Measurements from ENCODE around the gene RNF152.
"Not testable (repeated sequence)": the region's sequence is repeated elsewhere in the genome, so short reads cannot be mapped to it uniquely, and the experiment has no call there.

RNF152 gene

DNA sequence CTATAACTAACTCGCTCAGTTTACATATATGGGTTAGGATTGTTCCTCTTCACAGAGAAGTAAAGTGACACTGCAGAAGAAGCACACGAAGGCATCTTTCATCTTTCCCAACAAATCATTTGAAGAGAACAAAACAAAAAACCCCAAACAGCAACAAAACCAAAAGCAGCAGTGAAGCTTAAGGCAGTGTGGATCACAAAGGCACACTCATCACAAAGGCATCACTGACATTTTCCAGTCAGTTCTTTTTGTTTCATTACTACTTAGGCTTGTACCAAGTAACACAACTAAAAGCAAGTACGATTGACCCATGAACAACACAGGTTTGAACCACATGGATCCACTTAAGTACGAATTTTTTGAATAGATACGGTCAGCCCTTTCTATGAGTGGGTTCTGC, 75.7 kb downstream of the RNF152 start:
- DNase-seq (ENCODE audit: low read depth): peak; percentile 67

DNA sequence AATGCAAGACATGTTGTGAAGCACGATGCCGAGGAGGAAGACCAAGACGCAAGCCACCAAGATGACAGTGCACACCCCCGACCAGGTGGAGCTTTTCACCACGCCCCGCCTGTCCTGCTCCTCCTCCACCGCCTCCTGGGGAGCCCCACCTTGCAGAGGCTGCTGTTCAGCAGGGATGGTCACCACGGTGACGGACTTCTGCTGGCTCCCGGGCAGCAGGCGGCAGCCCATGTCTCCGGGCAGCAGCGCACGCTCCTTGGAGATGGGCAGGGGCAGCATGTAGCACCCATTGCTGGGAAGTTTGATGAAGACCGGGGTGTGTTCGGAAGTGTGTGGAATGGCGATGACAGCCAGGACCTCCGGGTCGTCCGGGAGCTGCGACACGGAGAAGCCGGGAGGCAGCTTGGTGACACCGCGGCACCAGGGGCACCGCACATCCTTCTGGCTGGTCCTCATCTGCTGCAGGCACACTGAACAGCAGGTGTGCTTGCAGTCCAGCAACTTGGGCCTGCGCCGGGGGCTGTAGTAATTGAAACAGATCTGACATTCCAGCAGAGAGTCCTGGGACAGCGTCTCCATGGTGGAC, 76.8 kb downstream of the RNF152 start:
- DNase-seq (ENCODE audit: low read depth): no peak

DNA sequence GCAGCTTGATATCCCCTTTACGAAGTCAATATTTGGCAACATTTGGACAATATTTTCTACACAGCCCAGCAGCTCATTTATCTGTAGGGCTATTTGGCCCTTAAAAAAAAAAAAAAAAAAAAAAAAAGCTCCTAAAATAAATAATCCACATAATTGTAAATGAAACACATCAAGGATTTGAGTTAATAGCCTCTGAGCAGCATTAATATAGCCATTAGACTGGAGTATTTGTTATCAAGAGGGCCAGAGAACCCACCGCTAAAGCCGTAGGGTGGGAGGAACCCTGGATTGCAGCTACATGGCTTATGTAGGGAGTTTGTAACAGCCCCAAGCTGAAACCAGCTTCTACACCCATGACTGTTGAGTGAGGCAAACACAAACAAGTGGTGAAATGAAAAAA, 84.5 kb downstream of the RNF152 start:
- no peak for DNase-seq (ENCODE audit: low read depth)

DNA sequence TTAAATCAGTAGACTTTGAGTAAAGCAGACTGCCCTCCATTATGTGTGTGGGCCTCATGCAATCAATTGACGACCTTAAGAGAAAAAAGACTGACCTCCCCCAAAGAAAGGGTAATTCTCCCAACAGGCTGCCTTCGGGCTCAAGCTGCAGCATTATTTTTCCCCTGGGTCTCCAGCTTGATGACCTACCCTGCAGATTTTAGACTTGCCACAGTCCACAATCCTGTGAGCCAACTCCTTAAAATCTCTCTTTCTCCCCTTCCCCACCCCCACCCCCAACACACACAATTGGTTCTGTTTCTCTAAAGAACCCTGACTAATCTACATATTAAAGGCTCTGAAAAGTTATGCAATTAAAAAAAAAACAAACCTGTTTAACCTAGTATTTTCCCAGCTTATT, 89.4 kb downstream of the RNF152 start:
- DNase-seq (ENCODE audit: low read depth): no peak

DNA sequence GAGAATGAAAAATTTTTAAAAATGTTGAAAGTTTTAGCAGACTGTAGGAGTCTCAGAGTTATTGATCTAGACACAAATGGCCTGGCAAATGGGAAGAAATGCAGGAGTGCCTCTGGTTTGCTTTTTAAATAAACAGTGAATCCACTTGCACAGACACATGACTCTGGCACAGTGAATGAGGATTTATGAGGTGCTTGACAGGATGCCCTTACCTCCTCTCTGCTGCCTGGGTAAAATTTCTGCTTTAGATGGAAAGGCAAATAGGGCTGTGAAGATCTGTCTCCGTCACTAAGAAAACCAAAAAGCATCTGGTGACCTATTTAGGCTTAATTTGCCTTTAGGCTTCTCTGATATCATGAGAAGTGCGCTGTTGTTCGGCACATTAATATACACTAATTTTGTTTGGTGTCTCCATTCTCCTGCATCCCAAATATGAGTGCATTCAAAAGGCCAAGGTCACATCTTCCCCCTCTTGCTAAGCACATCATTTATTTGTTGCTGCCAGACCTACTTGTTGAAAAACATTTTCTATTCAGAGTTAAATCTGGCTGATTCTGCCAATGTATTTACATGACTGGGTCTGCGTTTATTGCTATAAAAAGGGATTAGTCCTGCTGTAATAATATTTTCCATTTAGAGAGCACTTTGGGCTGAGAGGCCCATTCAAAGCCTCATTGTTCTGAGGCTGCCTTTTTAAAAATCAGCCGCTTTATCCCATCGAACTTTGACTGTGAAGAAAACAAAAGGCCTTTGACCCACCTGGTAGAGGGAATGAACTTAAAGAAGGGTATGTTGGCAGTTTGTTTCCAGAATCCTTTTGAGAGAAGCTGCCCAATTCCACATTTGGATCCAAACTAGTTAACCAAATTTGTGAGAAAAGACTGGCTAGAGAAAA, 94.9 kb downstream of the RNF152 start:
- DNase-seq (ENCODE audit: low read depth): no peak

DNA sequence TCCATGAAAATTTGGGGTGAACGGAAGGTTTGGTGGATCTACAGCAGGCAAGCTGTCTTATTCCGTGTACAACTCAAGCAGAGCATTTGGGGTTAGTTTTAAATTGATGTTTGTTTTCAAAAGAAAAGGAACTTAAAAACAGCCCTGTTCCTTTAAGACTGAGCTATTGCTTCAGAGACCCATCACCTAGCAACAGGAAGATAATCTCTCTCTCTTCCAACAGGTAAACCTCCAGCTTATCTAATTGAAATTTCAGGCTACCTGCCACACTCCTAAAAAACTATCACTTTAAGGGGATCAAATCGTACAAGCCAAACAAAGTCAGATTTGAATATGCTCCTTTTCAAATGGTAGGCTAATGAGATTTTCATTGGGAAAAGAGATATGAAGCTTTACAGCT, 101.8 kb downstream of the RNF152 start:
- no peak for DNase-seq (ENCODE audit: low read depth)

DNA sequence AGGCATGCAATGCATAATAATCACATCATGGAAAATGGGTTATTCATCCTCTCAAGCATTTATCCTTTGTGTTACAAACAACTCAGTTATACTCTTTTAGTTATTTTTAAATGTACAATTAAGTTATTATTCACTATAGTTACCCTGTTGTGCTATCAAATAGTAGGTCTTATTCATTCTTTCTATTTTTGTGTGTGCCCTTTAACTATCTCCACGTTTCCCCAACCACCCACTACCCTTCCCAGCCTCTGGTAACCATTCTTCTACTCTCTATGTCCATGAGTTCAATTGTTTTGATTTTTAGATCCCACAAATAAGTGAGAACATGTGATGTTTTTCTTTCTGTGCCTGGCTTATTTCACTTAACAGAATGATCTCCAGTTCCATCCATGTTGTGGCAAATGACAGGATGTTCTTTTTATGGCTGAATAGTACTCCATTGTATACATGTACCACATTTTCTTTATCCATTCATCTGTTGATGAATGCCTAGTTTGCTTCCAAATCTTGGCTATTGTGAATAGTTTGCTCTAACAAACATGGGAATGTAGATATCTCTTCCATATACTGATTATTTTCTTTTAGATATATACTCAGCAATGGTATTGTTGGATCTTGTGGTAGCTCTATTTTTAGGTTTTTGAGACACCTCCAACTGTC, 105.7 kb downstream of the RNF152 start:
- DNase-seq (ENCODE audit: low read depth): not testable (repeated sequence)

DNA sequence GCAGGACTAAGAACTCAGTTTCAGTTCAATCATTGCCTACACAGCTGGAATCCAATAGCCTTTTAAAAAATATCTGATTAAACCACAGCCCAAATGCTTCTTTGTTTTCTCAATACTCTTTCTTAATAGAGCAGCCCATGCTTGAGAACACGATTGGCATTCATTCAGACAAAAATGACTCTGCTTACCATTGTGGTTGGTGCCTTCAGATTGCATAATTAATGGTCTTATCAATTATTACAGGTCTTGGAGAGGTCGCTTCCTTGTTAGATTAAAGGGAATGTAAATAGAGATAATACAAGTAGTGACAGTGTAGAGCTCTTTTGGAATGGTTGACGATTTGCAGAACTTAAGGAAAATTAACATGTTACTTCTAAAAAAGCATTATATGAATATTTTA, 107.2 kb downstream of the RNF152 start:
- DNase-seq (ENCODE audit: low read depth): peak; percentile 5

DNA sequence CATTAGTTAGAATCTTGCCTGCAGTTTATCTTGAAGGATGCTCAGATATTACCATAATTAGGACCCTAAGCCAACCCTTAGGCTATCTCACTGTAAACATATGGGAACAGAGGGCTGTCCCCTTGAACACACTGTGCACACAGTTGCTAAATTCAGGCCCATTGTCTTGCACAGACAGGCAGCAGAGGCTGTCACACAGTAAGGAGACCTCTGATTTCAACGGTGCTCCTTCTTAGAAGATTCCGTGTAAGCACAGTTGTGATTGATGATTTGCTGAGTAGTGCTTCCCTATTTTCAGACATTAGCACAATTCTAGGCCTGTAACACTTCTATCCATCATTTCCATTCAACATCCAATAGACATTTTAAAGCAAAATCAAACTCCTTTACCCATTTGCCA, 108.0 kb downstream of the RNF152 start:
- no peak for DNase-seq (ENCODE audit: low read depth)

DNA sequence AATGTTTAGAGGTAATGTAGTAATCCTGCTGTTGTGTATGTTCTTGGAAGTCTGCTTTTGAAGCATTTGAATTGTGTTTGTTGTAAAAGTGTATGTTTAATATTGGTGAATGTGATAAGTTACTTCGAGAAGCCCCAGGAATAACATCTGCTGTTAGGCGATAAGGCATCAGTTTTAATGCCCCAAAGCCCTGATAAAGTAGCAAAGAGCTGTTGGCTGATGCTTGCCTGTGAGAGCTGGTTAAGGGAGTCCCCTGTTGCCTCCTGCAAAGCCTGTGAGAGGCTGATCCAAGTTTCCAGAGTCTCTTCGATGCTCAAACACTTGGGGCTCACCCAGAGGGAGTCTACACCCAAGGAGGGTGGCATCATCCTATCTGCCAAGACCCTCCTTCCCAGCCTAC, 110.3 kb downstream of the RNF152 start:
- no peak for DNase-seq (ENCODE audit: low read depth)

DNA sequence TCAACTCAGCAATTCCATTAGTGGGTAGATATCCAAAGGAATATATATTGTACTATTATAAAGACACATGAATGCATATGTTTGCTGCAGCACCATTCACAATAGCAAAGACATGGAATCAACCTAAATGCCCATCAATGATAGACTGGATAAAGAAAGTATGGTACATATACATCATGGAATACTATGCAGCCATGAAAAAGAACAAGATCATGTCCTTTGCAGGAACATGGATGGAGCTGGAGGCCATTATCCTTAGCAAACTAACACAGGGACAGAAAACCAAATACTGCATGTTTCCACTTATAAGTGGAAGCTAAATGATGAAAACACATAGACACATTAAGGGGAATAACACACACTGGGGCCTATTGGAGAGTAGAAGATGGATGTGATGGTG, 116.6 kb downstream of the RNF152 start:
- not testable (repeated sequence) for DNase-seq (ENCODE audit: low read depth)

DNA sequence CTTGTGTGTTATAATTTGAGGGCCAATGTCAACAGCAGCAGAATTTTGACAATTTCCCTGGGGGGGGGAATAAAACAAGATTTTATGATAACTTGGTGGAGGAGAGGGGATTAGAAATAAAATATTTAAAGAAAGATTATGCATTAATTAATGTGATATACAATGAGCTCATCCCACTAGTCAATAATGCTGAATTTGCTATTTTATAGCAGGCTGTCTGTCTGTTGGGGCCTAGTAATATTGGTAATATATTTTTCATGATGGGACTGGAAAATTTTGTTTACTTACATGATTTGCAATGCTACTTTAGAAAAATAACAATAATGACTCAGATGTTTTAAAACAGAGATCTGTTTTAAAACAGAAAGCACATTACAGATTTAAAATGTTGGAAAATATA, 118.0 kb downstream of the RNF152 start:
- no peak for DNase-seq (ENCODE audit: low read depth)

DNA sequence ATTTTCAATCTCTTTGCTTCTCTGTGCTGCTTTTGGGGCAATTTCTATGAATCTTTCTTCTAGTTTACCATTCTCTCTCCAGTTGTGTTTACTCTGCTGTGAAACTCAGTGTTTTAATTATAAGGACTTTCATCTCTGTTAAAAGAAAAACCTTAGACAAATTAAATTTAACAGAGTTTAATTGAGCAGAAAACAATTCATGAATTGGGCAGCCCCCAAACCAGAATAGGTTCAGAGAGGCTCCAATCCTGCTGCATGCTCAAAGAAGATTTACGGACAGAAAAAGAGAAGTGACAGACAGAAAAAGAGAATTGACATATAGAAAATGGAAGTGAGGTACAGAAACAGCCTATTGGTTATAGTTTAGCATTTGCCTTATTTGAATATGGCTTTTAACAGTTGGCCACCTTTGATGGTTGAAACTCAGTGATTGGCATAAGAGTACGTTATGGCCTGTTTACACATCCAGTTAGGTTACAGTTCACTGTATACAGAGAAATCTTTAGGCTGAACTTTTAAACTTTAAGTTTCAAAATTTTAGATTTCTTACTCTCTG, 120.4 kb downstream of the RNF152 start:
- DNase-seq (ENCODE audit: low read depth): no peak

DNA sequence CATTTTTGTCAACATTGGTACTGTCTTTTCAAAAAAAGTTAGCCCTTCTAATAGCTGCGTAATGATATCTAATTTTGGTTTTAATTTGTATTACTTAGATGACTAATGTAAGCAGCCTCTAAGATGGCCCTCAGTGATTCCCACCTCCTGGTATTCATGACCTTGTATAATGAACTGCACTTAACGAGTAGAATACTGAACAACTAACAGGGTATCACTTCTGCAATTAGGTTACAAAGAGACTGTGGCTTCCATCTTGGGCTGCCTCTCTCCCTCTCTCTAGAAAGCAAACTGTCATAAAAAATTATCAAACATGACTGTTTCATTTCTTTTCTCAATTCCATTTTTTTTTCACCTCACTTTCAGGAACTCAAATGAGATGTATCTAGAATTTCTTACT, 120.9 kb downstream of the RNF152 start:
- DNase-seq (ENCODE audit: low read depth): no peak

DNA sequence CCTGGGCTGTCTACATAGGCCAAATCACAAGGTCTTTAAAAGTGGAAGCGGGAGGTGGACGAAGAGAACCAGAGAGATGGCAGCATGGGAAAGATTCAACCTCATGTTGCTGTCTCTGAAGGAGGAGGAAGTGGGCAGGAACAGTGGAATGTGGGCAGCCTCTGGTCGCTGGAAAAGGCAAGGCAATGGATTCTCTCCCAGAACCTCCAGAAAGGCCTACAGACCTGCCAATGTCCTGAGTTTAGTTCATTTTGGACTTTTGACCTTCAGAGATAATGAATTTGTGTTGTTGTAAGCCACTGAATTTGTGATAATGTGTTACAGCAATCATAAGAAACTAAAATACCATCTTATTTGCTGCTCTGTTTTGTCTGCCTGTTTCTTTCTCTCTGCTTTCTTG, 122.5 kb downstream of the RNF152 start:
- DNase-seq (ENCODE audit: low read depth): no peak

DNA sequence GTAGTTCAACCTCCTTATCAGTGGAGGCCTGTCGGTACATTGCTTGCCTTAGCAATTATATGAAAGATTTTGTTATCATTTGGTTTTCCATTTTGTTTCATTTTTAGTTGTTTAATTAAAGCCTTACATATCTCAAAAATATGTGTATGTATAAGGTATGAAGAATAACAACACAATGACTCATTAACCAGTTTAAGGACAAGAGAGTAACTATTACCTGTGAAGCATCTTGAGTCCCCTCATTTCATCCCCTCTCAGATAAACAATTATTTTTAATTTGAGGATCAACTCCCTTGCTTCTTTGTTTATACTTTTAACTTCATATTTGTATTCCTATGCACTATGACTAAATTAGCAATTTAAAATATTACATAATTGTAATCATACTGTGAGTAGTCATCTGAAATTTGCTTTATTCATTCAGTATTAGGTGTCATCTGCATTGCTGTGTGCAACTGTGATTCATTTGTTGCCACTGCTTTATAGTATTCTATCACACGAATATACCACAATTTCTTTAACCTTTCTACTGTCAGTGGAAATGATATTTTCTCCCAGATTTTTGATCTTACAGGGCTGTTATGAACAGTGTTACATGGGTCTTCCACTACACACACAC, 126.4 kb downstream of the RNF152 start:
- no peak for DNase-seq (ENCODE audit: low read depth)

DNA sequence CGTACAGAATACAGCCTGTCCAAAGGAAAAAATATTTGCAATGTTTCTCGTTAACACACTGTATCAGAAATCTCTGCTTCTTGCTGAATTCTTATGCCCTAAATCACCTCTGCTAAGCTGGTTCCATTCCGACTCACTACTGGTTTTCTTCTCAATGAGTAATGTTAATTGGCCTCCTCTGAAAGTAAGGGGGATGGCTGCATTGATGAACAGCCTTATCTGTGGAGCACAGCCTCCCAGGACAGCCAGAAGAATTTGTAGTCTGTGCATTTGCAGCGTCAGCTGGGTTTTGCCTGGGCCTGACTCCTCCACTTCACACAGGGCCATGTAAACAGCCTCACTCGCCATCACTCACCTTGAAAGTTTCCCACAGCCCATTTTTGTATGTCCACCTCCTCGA, 127.7 kb downstream of the RNF152 start:
- DNase-seq (ENCODE audit: low read depth): peak; percentile 80

DNA sequence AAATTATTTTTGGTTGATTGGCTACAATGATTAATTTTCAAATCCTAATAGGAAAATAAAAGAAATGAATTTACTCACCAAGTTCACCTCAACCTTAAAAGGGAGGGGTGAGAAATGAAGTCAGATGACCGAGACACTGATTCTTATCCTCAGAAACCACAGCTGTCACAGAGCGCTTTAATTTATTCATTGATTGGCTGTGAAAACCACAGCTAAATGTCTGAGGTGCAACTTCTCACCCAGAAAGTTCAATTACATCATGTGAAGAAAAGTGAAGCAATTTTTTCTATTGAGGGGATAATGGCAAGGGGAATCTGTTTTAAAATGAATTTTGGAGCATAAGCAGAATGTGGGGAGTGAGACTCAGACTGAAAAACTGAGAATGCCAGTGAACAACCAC, 128.4 kb downstream of the RNF152 start:
- peak; percentile 20 for DNase-seq (ENCODE audit: low read depth)

DNA sequence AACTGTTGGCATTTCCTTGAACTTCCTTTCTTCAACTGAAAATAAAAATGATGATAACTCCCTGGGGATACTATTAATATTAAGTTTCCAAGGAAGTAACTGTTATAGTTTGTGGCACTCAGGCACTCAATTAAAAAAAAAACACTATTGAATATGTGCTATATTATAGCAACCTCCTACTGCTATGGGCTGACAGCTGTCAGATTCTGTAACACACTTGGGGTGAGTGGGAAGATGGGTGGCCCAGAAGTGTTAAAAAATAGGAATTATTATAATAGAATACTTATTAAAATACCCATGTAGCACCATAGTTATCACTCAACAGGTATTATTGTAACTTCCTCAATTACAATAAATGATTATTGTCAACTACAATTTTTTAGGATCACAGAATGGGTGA, 130.9 kb downstream of the RNF152 start:
- no peak for DNase-seq (ENCODE audit: low read depth)
